ENCODE results near the gene SP100.
"Not testable (repeated sequence)": the region's sequence is repeated elsewhere in the genome, so short reads cannot be mapped to it uniquely, and the experiment has no call there.

The SP100 gene

GRCh38 chr2:230416061-230416721 is at the start of gene SP100:
Gene SP100, plus strand, starts transcription at chr2:230416201. Its CDS starts 96 bp downstream, at chr2:230416297.
- peak; percentile 81 for DNase-seq

GRCh38 chr2:230382108-230382507 is 33.9 kb upstream of the SP100 start:
- DNase-seq: no peak

GRCh38 chr2:230383453-230383852 is 32.5 kb upstream of the SP100 start:
- no peak for DNase-seq

GRCh38 chr2:230384986-230385385 is 31.0 kb upstream of the SP100 start:
- no peak for DNase-seq

GRCh38 chr2:230394301-230394700 is 21.7 kb upstream of the SP100 start:
- DNase-seq: no peak

DNA sequence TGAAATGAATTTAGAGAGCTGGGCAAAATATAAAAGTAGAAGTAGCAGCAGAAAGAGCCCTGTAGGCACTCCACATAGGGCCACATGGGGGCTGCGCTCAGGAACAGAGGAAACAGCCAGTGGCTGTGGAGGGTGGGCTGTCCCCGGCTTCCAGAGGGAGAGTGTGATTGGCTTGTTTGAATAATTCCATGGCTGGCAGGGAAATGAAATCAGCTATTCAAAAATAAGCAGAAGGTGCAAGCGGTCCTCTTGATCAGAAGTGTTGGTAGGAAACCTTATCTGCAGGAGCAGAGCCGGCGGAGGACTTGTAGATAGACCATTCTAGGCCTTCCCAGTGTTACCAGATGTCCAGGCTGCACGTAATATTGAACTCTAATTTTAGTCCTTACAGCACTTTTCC is 17.3 kb upstream of the SP100 start:
- not testable (repeated sequence) for DNase-seq

DNA sequence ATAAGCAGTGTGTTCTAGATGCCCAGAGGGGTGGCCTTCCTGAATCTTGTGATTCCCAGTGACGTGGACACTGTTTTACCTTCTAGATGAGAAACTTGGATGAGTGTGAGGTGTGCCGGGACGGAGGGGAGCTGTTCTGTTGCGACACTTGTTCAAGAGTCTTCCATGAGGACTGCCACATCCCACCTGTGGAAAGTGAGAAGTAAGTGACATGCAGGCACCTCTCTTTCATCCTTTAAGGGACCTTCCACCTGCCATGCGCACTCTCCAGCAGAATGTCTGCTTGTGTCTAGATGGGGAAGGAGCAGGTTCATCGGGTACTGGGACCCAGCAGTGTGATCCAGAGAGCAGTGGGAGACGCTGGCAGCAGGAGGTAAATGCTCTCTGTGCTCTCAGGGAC is 16.0 kb upstream of the SP100 start:
- no peak for DNase-seq

- no peak for DNase-seq
Observed at GRCh38 chr2:230400454-230400853, 15.5 kb upstream of the SP100 start.

DNA sequence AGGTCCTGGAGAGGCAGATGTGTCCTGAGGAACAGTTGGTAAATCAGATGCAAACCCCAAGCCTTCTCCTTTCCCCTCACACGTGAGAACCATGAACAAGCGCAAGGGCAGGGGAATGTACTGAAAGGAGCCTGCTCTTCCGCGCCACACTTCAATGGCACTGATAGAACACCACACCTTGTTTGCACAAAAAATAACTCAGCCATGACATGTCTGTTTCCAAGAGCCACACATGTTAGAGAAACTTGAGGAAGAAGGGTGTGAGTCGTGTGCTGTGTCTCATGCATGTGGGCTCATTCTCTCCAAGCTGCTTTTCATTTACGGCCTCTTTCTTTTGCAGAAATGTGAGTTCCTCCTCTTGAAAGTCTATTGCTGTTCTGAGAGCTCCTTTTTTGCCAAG is 15.0 kb upstream of the SP100 start:
- not testable (repeated sequence) for DNase-seq

- no peak for DNase-seq
Observed at GRCh38 chr2:230403746-230404145, 12.3 kb upstream of the SP100 start.

DNA sequence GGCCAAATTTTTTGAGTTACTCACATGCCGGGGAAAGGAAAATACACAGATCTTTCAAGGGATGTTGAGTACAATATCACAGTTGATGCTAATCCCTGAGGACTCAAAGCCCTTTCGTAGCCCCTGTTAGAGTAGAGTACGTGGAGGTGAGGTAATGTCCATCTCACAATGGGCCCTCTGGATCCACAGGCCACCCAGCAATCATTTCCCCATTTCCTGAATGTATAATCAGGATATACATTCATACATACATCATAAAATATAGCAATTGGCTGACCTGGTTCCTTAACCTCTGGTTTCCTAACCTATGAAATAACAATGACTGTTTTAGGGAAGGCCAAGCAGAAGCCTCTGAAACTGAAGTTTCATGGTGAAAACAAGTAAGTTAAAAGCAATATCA is 10.2 kb upstream of the SP100 start:
- DNase-seq: no peak

DNA sequence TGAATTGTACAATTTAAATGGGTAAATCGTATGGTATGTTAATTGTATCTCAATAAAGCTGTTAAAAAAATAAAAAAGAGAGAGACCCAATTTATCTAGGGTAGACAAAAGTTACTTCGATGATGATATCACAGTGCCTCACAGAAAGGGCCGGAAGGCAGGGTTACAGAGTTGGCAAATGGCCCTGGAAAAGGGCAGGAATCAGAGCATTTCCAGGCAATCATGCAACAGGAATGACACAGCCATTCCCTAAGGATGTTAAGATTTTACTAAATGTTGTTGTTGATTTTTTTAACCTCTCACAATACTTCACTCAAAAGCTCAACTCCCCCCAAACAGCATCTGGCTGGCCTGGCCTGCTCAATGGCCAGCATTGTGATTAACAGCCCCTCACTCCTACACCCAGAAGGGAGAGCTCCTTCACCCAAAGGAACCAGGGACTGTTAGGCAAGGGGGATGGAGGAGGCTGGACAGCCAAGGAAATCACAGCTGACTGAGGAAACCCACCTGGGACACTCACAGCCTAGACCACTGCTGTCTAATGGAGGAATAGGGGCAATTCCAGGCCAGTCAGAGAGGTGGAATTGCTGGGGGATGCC is 7.7 kb upstream of the SP100 start:
- DNase-seq: no peak

DNA sequence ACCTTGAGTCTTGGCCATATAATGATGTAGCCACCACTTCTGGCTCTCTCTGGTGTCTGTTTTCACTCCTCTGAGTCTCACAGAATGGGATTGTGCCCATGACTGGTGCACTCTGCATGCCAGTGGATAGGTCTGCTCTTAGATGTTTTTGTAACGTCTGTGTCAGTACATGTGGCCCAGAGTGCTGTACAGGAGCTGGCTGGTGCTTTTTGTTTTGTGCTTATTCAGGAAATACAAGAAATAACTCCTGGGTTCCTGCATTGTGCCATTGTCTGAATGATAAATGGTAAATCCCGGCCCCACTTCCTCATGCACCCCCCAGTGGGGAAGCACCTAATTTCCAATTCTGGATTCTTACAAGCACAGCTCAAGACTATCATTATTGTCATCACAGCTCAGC is 6.7 kb upstream of the SP100 start:
- not testable (repeated sequence) for DNase-seq

DNA sequence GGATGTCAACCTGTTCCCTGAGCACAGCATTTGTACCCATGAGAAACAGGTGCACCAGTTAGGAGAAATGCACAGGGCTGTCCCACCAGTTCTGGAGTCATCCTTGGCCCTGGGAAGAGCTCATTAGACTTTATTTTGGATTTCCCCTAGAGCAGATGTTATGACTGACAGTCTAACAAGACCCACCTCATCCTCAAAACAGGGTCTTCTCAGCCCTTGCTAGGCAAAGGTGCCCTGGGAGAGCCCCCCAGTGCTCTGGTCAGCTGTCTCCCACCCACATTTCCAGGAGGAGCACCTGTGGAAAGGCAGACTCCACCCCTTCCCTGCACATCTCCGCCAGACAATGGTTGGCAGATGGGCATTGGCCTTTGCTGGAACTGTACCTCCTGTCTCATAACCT is 5.7 kb upstream of the SP100 start:
- DNase-seq: no peak

DNA sequence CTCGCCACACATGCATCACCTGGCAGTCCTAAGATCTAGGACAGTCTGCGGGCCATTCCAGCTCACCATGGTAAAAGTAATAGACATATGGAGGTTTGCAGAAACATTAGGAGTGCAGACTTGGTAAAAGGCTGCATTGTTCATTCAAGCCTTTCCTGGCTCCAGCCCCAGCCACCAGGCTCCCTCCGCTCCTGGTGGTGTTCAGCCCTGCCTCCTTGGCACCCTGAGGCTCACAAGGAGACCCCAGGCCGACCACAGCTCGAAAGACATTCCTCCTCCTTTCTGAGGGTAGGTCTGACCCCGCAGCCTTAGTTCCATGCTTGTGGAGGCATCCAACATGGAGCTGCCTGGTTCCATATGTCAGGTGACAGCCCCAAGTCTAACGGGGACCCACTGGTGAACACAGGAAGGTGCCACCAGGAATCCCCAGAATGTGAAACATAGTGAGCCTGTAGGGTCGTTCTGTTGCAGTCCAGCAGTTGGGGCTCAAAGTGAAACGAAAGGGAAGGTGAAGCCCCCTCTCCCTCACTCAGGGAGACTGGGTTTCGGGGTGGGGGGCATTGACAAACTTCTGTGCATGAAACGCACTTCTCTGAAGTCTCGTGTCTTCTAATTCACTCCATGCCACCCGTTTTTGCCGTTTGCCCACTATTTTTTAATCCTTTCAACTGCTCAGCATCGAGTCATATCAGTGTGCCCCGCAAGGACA is 5.0 kb upstream of the SP100 start:
- DNase-seq: no peak

- no peak for DNase-seq
Observed at GRCh38 chr2:230411570-230412370, 4.2 kb upstream of the SP100 start.

- no peak for DNase-seq
Observed at GRCh38 chr2:230412371-230412711, 3.7 kb upstream of the SP100 start.

GRCh38 chr2:230412846-230413245 is 3.2 kb upstream of the SP100 start:
- DNase-seq: no peak

DNA sequence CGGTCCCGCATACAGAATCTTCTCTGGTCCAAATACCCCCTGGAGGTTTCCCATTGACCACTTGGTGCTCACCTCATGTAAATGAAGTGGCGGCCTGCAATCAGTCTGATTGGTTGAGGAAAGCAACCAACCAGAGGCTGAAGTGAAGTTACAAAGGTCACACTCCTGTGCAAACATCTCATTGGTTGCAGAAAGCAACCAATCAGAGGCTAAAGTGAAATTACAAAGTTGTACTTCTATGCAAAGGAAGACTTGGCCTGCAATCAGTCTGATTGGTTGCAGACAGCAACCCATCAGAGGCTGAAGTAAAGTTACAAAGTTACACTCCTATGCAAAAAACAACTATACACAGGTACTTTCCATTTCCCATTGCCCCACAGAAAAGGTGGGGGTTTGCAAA is 2.5 kb upstream of the SP100 start:
- DNase-seq: no peak

DNA sequence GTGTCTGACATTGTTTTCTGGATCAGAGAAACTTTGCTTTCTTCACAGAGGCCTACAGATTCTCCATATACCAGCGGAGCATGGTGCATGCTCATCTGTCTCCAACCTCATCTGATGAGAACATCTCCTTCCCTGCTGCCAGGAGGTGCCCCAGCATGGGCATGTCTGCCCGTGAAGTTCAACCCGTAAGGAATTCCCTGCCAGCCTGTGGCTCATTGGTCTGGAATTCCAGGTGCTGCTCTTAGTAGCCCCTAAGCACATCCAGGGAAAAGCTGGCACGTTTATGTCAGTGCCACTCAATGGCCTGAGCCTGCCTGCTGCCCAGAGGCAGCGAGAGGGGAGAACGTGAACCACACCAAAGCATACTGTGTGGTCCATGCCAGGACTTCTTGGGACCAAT is 1.7 kb upstream of the SP100 start:
- no peak for DNase-seq

GRCh38 chr2:230417436-230417835 is 1.4 kb downstream of the SP100 start:
- no peak for DNase-seq

- no peak for DNase-seq
Observed at GRCh38 chr2:230418341-230419016, 2.5 kb downstream of the SP100 start.

- DNase-seq: no peak
Observed at GRCh38 chr2:230419181-230419580, 3.2 kb downstream of the SP100 start.

Data from KG1 (cell line).